DMS153 treated with DMSO at 0.1 percent for 48 hours (cell line): Measurements from ENCODE around the gene AGT.
A peak's percentile ranks its signal among the peaks of the same experiment; 100 is the strongest.

Source experiments
- DNase-seq: peaks from one replicate; lab custom pipeline; 2025; ENCODE audit not compliant: unreplicated experiment; lab: John Stamatoyannopoulos, UW

The AGT gene

DNA sequence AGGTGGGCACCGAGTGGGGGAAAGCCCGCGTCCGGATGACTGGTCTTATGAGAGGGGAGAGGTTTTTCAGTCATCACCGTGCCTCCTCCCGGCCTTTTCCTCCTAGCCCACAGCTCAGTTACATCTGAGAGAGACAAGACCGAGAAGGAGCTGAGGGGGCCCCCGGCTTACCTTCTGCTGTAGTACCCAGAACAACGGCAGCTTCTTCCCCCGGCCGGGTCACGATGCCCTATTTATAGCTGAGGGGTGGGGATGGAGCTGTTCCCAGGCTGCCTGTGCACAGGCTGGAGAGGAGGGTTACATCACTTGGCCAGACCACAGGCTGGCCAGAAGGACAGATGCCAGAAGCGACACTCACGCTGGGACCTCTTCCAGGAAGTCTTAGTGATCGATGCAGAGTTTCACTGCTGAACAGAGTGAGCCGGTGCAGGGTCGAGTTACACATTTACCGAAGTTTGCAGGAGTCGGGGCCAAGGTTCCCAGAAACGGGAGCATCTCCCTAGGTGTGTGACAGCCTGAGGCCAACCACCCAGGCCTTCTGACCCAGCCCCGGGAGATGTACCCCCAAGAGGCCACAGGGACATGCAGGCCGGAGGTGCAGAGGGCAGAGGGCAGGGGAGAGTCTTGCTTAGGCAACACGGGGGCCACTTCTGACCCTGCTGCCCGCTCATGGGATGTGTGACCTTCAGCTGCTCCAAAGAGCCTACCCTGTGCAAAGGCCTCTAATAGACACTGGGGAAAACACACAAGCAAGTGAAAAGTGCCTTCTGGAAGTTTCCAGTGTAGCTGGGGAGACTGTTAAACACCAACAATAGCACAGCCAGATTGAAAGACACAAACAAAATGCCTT is at the start of gene AGT:
TSS of gene AGT (minus strand) at position 208 of the 850 bp plus-strand sequence. CDS start 3,299 bp downstream, outside the sequence.
- no peak for DNase-seq

GRCh38 chr1:230761443-230762167 is 47.7 kb upstream of the AGT start:
- no peak for DNase-seq

DNA sequence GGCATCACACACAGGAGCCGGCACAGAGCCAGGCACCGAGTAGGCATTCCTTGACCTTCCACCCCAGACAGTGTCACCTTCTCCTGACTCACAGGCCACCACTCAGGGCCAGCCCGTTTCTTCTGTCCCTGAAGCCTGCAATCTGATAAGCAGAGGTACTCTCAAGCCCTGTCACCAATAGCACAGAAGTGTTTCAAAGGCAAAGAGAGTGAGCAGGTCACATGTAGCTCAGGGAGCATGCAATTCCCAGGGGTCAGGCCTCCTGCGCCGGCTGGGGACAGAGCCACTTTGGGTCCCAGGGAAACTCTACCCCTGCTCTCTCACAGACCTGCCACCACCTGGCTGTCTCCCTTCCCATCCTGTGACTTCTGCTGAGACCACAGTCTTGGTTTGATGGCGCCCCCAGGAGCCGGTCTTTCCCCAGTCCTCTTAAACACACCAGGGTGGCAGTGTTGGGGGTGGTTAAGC is 46.5 kb upstream of the AGT start:
- DNase-seq: peak; percentile 81

- no peak for DNase-seq
Measured at GRCh38 chr1:230759369-230760065, 45.6 kb upstream of the AGT start.

DNA sequence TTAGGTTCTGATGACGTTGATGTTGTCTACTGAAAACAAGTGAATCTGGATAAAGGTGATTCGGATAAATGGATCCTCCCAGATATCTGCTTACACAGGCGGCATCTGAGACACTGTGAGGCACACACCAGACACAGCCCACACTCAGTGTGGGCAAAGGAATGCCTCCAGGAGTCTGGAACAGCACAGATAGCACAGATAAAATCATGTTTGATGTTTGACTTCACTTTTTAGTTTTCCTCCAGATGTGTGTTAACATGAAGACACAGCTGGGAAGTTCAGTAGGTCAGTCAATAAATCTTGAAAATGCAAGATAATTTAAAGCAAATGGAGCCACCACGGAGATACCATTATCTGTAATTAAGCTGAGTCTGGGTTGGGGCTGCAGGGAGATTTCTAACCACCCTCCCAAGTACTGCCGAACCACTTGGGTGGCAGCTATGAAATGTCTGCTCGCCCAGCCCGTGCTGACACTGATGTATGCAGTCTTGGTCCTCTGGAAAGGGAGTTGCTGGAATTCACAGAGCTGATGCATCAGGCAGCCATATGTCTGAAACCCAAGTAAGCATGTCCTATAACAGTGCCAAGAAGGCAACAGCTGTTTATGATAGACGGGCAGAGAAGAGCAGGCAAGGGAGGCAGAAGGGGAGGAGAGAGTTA is 44.9 kb upstream of the AGT start:
- DNase-seq: no peak

DNA sequence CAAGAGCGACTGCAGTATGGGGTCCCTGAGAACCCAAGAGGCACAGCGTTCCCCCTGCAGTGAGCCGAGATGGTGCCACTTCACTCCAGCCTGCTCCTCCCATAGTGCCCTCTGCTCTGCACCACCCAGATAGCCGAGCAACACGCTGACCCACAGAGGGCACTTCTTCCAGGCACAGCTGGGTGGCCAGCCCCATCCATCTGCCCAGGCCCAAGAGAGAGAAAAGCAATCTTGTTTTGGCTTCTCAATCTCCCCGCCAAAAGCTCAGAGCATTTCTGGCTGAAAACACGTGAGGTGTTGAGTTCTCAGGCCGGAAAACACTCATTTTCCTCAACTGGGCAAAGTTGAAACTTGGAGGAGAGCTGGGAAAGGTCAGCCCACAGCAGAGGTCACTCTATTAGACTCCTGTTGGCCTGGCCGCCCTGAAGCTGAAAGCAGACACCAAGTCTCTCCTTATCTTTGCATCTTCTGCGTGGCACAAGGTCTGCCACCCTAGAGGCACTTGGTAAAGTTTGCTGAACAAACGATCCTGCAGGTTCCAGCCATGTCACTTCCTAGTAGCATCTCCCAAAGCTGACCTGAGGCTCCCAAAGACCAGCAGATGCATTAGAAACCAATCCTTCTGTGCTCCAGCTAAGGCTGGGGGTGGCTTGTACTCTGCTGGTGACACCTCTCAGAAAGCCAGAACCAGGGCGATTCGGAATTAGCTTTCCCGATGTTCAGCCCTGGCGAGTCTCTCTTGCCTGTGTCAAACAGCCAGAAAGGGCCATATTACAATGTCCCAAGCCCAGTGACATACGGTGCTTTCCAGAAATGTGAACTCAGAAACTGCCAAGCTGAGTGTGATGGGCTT is 44.2 kb upstream of the AGT start:
- no peak for DNase-seq

DNA sequence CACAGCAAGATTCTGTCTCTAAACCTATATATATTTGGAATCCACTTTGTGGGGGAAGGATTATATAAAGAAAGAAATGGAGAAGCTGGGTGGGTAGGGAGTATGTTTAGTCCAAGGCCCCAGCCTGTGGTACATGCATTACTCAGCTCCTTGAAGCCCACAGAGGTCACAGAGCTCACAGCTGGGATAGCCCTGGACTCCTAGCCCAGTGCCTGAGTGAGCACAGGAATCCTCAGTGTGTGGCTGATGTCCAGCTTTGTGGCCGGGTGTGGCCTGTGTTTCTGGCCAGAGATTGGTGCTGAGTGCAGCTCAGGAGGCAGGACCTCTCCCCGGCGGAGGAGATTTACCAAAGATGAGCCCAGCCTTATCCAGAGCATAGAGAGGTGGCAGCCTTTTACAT is 40.9 kb upstream of the AGT start:
- no peak for DNase-seq

DNA sequence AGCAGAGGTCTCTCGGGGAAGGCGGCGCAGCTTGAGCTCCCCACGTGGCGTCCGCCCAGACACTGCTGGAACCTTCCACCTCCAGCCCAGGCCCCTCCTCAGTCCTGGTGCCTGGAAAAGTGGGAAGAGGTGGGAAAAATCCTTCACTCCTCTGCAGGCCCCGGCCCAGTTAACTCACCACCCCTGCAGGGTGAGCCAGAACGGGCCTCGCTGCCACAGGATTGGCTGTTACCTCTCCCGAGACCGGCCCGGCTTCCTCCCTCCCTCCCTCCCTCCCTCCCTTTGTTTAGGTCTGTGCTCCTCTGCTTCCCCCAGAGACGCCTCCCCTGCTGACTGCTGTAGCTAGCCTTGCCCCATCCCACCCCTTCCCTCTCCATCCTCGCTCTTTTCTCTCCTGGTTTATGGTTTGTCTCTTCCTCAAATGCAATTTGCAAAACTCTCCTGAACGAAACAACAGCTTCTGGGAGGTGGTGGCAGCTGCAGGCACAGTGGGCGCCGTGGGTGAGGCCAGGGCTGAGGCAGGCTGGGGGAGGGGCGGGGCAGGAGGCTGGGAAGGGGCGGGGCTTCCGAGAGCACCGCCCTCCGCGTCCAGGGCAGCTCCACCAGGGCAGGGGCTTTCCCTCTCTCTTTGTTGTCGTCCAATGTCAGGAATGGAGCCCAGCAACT is 39.8 kb upstream of the AGT start:
- DNase-seq: peak; percentile 98

GRCh38 chr1:230753191-230753585 is 39.3 kb upstream of the AGT start:
- DNase-seq: peak; percentile 69

DNA sequence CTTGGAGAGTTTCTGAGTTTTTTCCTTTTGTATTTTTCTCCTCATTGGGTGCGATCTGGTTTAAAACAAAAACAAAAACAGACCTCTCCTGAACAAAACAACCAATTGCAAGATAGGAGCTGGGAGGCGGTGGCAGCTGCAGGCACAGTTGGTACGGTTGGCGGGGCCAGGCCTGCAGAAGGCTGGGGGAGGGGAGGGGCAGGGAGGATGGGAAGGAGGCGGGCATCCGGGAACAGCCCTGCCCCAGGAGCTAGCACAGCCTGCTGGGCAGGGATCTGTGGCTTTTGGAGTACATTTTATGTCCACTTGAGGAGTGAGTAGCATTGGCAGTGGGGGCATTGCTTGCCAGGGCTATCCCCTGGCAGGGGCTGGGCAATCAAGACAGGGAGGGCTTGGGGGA is 38.5 kb upstream of the AGT start:
- DNase-seq: peak; percentile 96

- no peak for DNase-seq
Measured at GRCh38 chr1:230750986-230751625, 37.2 kb upstream of the AGT start.

DNA sequence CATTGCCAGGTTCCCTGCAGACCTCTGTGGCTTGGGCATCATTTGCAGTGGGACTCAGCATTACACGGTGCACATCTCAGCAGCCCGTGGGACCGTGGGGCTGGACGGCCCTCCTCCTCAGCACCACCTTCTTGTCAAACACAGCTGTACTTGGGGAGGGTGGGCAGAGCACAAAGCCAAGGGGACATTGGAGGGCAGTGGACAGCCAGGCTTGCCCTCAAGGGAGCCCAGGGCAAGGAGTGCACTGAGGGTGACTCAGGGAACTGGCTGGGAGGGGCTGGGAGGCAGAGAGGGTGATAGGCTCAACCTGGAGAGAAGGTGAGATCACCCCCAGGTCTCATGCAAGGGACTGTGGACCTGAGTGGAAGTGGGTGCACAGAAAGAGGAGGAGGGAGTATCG is 36.7 kb upstream of the AGT start:
- no peak for DNase-seq

DNA sequence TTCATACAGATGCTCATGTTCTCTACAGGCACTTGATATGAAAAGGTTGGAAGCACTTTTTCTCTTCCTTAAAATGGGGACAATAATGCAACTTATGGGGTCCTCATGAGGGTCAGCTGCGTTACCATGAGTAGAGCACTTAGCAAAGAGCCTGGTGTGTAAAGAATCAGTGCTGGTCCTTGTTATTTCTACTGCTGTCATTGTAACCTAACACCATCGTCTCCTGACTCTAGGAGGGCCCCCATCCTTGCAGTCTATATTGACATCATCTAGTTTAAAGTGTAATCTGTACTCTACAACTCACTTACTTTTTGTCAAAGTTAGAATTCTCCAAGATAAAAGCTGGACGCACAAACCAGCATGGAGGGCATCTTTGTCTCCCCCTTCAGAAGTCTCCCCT is 35.7 kb upstream of the AGT start:
- no peak for DNase-seq

DNA sequence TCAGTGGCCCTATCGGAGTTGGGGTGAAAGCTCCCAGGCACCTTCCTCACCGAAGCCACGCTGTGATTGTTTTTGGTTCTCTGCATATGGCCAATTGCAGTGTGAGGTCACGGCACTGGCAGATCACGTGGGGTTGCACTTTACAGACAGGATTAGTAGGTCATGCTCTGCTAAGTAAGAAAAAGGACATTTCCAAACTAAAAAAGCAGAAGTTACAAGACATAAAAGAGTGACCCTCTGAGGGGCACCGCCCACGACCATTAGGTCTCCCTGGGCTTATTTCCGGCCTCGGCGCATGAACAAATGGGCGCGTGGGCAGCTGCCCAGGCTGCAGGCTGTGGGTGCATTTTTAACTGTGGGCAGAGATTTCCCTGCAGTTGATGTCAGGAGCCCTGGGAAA is 35.2 kb upstream of the AGT start:
- no peak for DNase-seq

DNA sequence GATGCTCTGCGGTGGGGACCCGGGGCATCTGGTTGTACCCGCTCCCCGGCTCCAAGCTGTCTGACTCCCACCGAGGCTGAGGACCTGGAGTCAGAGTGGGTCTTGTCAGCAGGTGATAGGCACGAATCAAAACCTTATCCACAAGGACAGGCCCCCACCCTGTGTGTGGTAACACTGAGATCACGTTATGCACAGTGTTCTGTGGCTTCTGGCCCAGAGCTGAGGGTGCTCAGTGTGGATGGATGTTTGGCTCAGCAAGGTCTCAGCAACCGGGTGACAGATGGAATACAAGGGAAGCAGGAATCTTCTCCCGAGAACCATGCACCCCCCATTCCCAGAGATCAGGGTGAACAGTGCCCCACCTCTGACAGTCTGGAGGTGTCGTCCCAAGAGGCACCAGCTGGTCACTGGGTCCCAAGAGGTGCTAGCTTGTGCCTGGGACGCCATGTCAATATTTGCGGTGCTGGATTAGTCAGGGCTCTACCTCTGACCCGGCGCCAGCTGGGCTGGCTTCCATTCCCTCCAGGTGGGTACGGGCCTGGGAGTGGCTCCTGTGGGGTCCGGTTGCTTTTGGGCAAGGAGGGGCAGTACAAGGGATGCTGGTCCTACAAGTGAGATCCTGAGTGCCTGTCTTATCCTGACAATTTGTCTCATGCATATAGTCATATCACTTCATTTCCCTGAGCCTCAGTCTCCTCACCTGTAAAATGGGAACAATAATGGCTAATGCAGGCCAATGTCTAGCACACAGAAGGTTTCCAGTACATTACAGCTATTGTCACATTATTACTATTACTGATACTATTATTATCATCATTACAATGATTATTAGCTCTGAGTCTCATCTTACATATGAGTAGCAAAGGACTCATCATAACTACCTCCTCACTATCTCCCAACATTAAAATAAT is 34.2 kb upstream of the AGT start:
- no peak for DNase-seq

DNA sequence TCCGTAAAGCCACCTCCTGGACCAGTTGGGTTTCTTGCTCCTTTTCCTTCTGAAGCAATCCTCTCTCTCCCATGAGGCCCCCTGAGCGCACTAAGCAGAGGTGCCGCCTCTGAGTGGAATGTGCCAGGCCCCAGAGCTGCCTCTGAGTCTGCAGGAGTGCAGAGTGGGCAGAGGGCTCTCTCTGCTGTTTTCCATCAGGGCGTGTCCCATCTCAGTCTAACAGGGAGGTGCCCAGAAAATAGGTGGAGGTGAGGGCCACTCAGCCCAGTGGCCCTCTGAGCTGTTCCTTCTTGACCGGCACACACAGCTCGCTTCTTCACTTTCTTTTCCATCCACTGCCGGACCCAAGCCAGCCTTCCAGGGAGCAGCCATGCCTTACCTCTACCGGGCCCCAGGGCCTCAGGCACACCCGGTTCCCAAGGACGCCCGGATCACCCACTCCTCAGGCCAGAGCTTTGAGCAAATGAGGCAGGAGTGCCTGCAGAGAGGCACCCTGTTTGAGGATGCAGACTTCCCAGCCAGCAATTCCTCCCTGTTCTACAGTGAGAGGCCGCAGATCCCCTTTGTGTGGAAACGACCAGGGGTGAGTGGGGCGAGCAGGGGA is 33.3 kb upstream of the AGT start, which contains the start of gene CAPN9:
TSS of gene CAPN9 (plus strand) at position 262 of the 604 bp plus-strand sequence. CDS start at position 371, 109 bp downstream.
- DNase-seq: no peak

DNA sequence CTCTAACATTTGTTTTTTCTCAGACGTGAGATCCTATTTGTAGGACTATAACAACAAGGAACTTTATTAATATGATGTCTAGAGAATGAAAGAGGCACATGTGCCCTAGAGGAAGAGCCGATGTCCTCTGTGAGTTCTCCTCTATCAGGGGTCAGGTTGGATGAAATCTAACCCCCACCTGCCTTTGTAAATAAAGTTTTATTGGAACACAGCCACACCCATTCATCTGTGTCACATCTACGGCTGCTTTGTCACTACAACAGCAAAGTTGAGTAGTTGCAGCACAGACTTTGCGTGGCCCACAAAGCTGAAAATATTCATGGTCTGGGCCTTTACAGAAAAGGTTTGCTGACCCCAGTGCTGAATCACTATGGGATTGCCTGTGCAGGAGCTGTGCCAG is 32.7 kb upstream of the AGT start:
- no peak for DNase-seq

GRCh38 chr1:230745071-230745470 is 31.1 kb upstream of the AGT start:
- DNase-seq: peak; percentile 21
